GM19025 (cell line): ENCODE data around the gene LEF1.

Source experiments
- ATAC-seq: cut with Tn5 transposase; IDR thresholded peaks from one replicate; pipeline ENCODE4 v1.9.1; 2021; ENCODE audit warnings: mild to moderate bottlenecking, low read depth, moderate library complexity; ENCODE audit not compliant: unreplicated experiment

The LEF1 gene

GRCh38 chr4:108180513-108180912, 11.8 kb upstream of the LEF1 start:
- no peak for ATAC-seq

GRCh38 chr4:108175966-108176365, 7.2 kb upstream of the LEF1 start:
- ATAC-seq = no peak

- no peak for ATAC-seq
Measured at GRCh38 chr4:108174856-108175255, 6.1 kb upstream of the LEF1 start.

DNA sequence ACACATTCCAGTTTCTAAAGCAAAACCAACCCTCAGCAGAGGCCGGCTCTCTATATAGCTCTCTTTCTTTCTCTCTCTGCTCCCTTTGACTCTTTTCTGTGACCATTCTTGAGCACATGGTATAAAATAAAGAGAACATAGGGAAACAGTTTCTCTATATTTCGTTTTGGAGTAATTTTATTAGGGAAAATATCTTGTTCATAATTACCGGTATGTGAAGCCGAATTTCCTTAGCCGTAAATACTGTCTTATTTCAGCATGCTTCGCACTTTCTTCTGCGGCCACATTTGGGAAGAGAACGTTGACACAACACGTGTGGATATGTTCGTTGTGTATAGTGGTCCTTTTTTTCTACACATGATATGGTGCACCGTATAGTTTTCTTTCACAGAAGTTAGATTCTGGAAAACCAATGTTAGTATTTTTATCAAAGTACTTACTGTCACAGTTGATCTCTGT, 4.9 kb upstream of the LEF1 start:
- ATAC-seq = no peak

DNA sequence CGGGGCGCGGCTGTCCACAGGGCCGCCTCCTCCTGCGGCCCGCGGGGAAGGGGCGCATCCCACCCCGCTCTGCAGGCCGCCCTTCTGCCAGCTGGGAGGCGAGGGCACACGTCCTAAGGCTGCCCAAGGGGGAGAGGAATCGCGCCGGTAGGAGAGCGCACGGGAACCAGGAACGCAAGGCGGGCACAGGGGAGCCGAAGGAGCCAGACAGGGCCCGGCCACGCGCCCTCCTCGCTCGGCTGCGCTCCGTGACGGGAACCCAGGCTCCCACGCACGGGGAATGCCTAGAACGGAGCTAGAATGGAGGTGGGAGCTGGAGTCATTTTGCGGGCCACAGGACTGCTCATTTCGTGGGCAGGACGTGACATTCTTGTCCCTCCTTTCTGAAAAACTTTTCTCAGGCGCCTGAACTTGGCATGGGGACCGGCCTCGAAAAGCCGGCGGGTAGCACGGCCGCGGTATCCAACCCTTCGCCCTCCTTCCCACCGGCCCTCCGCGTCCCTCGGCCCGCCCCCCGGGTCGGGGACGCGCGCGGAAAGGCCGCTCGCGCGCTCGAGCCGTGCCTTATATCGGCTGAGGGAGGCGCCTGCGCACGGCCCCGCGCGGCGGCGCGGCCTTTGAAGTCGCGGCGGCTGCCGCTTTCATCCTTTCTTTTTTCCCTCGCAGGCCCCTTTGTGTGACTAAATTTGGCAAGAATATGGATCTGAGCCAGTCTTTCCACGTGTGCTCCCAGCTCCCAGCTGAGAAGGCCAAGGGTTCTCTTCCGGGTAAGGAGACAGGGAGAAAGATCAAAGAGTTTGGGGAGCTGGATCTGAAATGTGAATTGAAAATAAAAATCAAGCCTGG, 4.2 kb upstream of the LEF1 start:
- peak; percentile 37 for ATAC-seq

GRCh38 chr4:108172231-108172752, 3.6 kb upstream of the LEF1 start:
- ATAC-seq = peak; percentile 26

- ATAC-seq = no peak
Measured at GRCh38 chr4:108171339-108172230, 2.9 kb upstream of the LEF1 start.

- no peak for ATAC-seq
Measured at GRCh38 chr4:108170631-108171338, 2.1 kb upstream of the LEF1 start.

- ATAC-seq = no peak
Measured at GRCh38 chr4:108169664-108170063, 932 bp upstream of the LEF1 start.

DNA sequence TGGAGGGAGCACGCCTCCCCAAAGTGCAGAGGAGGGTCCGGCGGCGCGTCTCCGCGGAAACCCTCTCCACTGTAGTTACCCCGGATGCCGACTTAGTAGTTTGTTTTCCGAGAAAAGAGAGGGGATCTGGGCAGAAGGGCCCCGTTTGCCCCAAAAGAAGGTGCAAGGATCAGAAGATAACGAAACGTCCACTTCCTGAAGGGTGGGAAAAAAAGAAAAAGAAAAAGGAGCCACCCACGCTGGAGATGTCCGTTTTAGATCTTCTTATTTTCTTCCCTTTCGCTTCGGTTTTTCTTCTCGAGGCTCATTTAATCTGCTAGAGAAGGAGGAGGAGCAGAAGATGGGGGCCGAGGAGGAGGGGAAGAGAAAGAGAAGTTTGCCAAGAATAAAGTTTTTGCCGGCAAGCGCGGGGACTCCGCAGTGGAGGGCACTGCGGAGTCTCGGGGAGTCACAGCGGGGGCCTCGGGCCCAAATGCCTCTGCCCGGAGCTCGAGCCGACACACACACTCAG, 517 bp downstream of the LEF1 start:
- ATAC-seq = no peak

GRCh38 chr4:108166441-108167315, 2.1 kb downstream of the LEF1 start:
- ATAC-seq = peak; percentile 25

- ATAC-seq = no peak
Measured at GRCh38 chr4:108166038-108166437, 2.7 kb downstream of the LEF1 start.

DNA sequence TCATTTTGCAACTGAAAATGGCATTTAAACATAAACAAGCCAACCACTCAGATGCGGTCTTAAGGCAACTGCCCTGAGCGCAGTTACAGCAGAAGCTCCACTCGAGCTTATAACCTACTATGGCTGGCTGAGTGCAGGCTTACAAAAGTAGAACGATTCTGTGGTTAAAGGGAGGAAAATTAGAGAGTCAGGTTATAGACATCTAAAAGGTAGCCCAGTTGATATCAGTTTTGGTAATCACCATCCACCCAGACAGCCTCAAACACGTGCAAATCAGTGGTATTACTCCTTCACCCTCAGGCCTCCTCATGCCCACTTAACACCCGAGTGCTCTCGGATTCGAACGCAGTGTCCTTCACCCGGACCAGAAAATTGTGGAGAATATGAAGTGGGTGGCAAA, 3.1 kb downstream of the LEF1 start:
- no peak for ATAC-seq

GRCh38 chr4:108163351-108163750, 5.4 kb downstream of the LEF1 start:
- no peak for ATAC-seq

GRCh38 chr4:108160741-108161352, 7.9 kb downstream of the LEF1 start:
- ATAC-seq = no peak

GRCh38 chr4:108159845-108160244, 8.9 kb downstream of the LEF1 start:
- no peak for ATAC-seq

GRCh38 chr4:108157655-108158054, 11.1 kb downstream of the LEF1 start:
- no peak for ATAC-seq

- no peak for ATAC-seq
Measured at GRCh38 chr4:108156391-108156790, 12.3 kb downstream of the LEF1 start.

DNA sequence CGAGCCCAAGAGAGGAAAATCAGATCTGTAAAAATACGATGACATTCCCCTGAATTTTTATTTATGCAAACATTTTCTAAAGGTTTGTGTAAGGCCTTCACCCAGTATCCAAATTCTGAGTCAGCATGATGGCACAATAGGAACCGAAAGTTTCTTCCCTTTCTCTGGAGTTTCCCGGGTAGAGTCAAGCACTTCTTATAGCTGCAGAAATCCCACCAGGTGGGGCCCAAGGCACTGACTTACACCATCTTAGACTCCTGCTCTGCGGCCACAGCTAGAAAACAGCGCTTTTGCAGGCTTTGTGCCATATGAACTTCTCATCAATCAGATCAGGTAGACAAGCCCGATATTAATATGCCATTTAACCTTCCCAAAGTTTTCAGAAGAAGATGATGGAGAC, 13.4 kb downstream of the LEF1 start:
- no peak for ATAC-seq
